Transverse colon (tissue), 4 donors: ENCODE results near the gene CARMIL3.

ENCODE experiments used
- CTCF ChIP-seq, 5 experiments: fragments of 200-600 bp in 3 of 5; fragments of 450-650 bp in 2 of 5; sonication (generic) in 3 of 5; IDR thresholded peaks; 1 replicate in 2 of 5; 2 replicates in 3 of 5; pipeline ENCODE4 v1.5.1; 2016 to 2017; ENCODE audit warnings: antibody characterized with exemption in 5 of 5, inconsistent platforms in 3 of 5, mild to moderate bottlenecking in 2 of 5, moderate library complexity in 1 of 5
- EP300 ChIP-seq: sonication (generic); formaldehyde crosslinking; IDR thresholded peaks from one replicate; pipeline ENCODE4 v1.6.1; 2017; ENCODE audit warnings: antibody characterized with exemption, low read depth
- POLR2A ChIP-seq: fragments of 450-650 bp; IDR thresholded peaks from one replicate; pipeline ENCODE4 v1.6.1; 2016; ENCODE audit warnings: antibody characterized with exemption, mild to moderate bottlenecking, moderate library complexity
- POLR2AphosphoS5 ChIP-seq, 3 donors: sonication (generic); formaldehyde crosslinking; IDR thresholded peaks; one replicate each; pipeline ENCODE4 v1.6.1; 2016; ENCODE audit warnings: antibody characterized with exemption in 3 of 3

- no peak for TF ChIP-seq EP300
- TF ChIP-seq POLR2A = peak; percentile 96
- TF ChIP-seq CTCF (IDR thresholded peaks at IDR 0.05) = no peak
- TF ChIP-seq POLR2AphosphoS5 (IDR thresholded peaks at IDR 0.05) = peak; percentile 90 to 98 (median 97)
Observed at GRCh38 chr14:24095271-24096068, 43.7 kb downstream of the CARMIL3 start.
